Calu3 (cell line): ENCODE data around the gene MBOAT7. TPM values are rescaled to one million over a fixed set of nuclear protein-coding genes. Genes with fewer than 3 reads are reported as not detected.

ENCODE experiments used
- Bru-seq: library from RNA; stranded (reverse); fragments of 400-500 nt; gene quantifications from one replicate; lab custom pipeline; 2021; lab: Mats Ljungman, UMichigan
- BruChase-seq, 2 experiments: library from RNA; stranded (reverse); fragments of 400-500 nt; gene quantifications; one replicate each; lab custom pipeline; 2021; lab: Mats Ljungman, UMichigan
- BruUV-seq: library from RNA; stranded (reverse); fragments of 400-500 nt; replicated peaks from 2 replicates; lab custom pipeline; 2021; lab: Mats Ljungman, UMichigan
- CTCF ChIA-PET: fragments of 300-600 bp; sonication (Branson Sonifier 250); formaldehyde crosslinking; loops from one replicate; lab custom pipeline; 2022; ENCODE audit warnings: antibody characterized with exemption; lab: Charles Lee
- DNase-seq: peaks from one replicate; pipeline ENCODE4 v3.0.0; 2022
- H3K27ac Mint-ChIP-seq: one replicate; pipeline ENCODE4 v1.8.0; 2022; ENCODE audit warnings: mixed read lengths; ENCODE audit not compliant: unreplicated experiment
- H3K27me3 Mint-ChIP-seq: one replicate; pipeline ENCODE4 v1.8.0; 2022; ENCODE audit warnings: mixed read lengths; ENCODE audit not compliant: unreplicated experiment
- H3K36me3 Mint-ChIP-seq: one replicate; pipeline ENCODE4 v1.8.0; 2022; ENCODE audit warnings: mild to moderate bottlenecking, moderate library complexity, mixed read lengths; ENCODE audit not compliant: insufficient read depth, unreplicated experiment
- H3K4me1 Mint-ChIP-seq: one replicate; pipeline ENCODE4 v1.8.0; 2022; ENCODE audit warnings: mild to moderate bottlenecking, low read depth, mixed read lengths; ENCODE audit not compliant: unreplicated experiment
- H3K4me3 Mint-ChIP-seq: one replicate; pipeline ENCODE4 v1.8.0; 2022; ENCODE audit warnings: mild to moderate bottlenecking, low read depth, moderate library complexity, mixed read lengths; ENCODE audit not compliant: unreplicated experiment
- H3K9me3 Mint-ChIP-seq: one replicate; pipeline ENCODE4 v1.8.0; 2022; ENCODE audit warnings: low read depth, mixed read lengths; ENCODE audit not compliant: unreplicated experiment
- intact Hi-C: fragments of 100-400 bp; cut with micrococcal nuclease; formaldehyde crosslinking; loops from one replicate; pipeline ENCODE4 v1.10.0; 2022; ENCODE audit not compliant: unreplicated experiment
- long read RNA-seq: library from polyadenylated mRNA; stranded (forward); transcript quantifications from one replicate; pipeline ENCODE4 v2.0.0, GENCODE V29; 2022
- total RNA-seq: library from RNA; stranded (reverse); gene quantifications from 2 replicates; pipeline ENCODE4 v1.2.3, GENCODE V29; 2022
- TF ChIP-seq, protein P1 (sequence below): fragments of 200-600 bp; IDR thresholded peaks from one replicate; pipeline ENCODE4 v1.8.0; 2022; ENCODE audit warnings: antibody characterized with exemption; ENCODE audit not compliant: unreplicated experiment

Gene MBOAT7, protein sequence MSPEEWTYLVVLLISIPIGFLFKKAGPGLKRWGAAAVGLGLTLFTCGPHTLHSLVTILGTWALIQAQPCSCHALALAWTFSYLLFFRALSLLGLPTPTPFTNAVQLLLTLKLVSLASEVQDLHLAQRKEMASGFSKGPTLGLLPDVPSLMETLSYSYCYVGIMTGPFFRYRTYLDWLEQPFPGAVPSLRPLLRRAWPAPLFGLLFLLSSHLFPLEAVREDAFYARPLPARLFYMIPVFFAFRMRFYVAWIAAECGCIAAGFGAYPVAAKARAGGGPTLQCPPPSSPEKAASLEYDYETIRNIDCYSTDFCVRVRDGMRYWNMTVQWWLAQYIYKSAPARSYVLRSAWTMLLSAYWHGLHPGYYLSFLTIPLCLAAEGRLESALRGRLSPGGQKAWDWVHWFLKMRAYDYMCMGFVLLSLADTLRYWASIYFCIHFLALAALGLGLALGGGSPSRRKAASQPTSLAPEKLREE
- 287 and 323 TPM in 2 replicates for total RNA-seq
- percentile 73 among the genes with signal in this experiment for Bru-seq, nascent RNA
- percentile 94 among the genes with signal in this experiment for BruChase-seq, experiment 1, labeled RNA remaining after a 6-hour chase
- BruChase-seq, experiment 2, labeled RNA remaining after a 2-hour chase, result percentile 92 among the genes with signal in this experiment
- long read RNA-seq, transcript MBOAT7-201 (8 exons, 2,529 nt), result major isoform, 293 of 612 reads
- long read RNA-seq, transcript MBOAT7-212 (2 exons, 3,039 nt), result minor isoform, 31 of 612 reads
- long read RNA-seq, partial matches to known transcripts, result 36 of 612 reads
- long read RNA-seq, other reads (novel, unspliced or antisense), result 249 of 612 reads

DNA sequence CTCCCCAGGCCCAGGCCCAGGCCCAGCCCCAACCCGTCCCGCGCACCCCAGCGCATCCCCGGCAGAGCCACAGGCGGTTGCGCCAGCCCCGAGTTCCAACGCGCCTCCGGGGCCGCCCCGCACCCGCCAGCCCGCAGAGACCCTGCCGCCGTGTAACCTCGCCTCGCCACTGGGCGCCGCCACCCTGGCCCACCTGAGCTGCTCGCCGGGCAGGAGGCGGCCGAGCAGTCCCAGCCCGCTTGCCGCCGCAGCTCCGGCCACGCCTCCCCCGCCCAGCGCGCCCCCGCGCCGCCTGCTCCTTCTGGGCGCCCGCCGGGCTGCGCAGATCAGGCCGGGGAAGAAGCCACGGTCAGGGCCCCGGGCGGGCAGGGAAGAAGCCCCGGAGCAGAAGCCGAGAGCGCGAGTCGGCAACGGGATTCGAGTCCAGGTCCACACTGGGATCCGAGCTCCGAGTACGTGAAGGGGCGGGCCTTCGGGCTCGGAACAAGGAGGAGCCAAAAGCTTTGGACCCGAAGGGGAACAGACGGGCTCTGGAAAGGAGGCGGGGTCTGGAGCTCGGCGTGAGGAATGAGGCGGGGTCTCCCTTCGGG is at the start of gene MBOAT7:
Gene MBOAT7, minus strand, starts transcription at position 436 of the 590 bp plus-strand sequence. CDS start 1,072 bp downstream, outside the sequence.
- TF ChIP-seq, protein P1, sequence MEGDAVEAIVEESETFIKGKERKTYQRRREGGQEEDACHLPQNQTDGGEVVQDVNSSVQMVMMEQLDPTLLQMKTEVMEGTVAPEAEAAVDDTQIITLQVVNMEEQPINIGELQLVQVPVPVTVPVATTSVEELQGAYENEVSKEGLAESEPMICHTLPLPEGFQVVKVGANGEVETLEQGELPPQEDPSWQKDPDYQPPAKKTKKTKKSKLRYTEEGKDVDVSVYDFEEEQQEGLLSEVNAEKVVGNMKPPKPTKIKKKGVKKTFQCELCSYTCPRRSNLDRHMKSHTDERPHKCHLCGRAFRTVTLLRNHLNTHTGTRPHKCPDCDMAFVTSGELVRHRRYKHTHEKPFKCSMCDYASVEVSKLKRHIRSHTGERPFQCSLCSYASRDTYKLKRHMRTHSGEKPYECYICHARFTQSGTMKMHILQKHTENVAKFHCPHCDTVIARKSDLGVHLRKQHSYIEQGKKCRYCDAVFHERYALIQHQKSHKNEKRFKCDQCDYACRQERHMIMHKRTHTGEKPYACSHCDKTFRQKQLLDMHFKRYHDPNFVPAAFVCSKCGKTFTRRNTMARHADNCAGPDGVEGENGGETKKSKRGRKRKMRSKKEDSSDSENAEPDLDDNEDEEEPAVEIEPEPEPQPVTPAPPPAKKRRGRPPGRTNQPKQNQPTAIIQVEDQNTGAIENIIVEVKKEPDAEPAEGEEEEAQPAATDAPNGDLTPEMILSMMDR, result peak; percentile 29
- intact Hi-C loops, result no loop called here
- no TSS peak for BruUV-seq
- Mint-ChIP-seq H3K4me1 (peaks cover 27% of the 10 kb centered on the region), H3K4me3 (peak within 1 kb of the TSS; percentile 82), H3K27ac (peak within 1 kb of the TSS; percentile 93), H3K9me3 (no peaks in the 10 kb centered on the region), H3K36me3 (peaks cover 91% of the 10 kb centered on the region), H3K27me3 (no peaks in the 10 kb centered on the region)
- DNase-seq, result peak; percentile 90
- CTCF ChIA-PET, result interaction anchor here (0.5 to 3.7 kb wide), 19 partner anchors 11 to 1435 kb away, joined by 3 to 35 read pairs (median 6); partner anchors contain the start of genes CNOT3, LENG1, MYADM and RPS9

DNA sequence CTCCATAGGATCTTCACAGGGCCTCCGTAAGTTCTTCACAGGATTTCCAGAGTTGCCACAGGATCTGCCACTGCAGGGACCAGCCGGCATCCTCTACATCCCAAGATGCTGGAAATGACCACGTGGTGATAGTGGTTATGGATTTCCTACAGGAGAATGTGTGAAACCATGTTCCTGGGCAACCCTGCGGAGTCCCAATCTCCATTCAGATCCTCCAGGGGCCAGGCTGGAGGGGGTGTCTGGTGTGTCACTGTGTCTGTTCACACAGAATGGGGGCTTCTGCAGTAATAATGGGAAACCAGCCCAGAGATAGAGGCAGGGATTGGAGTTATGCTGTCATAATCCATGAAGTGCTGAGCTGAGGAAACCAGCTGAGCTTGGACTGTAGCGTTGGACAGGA is 44.6 kb upstream of the MBOAT7 start:
- Mint-ChIP-seq H3K4me1 (peaks cover 20% of the 10 kb centered on the region), H3K27ac (no peak overlapping the region), H3K4me3 (no peak overlapping the region), H3K36me3 (no peaks in the 10 kb centered on the region), H3K9me3 (peaks cover 3% of the 10 kb centered on the region), H3K27me3 (peaks cover 84% of the 10 kb centered on the region)
- intact Hi-C loops, result no loop called here
- CTCF ChIA-PET, result no interaction called here
- no peak for DNase-seq
- TF ChIP-seq, protein P1, result no peak
- BruUV-seq, result no TSS peak

DNA sequence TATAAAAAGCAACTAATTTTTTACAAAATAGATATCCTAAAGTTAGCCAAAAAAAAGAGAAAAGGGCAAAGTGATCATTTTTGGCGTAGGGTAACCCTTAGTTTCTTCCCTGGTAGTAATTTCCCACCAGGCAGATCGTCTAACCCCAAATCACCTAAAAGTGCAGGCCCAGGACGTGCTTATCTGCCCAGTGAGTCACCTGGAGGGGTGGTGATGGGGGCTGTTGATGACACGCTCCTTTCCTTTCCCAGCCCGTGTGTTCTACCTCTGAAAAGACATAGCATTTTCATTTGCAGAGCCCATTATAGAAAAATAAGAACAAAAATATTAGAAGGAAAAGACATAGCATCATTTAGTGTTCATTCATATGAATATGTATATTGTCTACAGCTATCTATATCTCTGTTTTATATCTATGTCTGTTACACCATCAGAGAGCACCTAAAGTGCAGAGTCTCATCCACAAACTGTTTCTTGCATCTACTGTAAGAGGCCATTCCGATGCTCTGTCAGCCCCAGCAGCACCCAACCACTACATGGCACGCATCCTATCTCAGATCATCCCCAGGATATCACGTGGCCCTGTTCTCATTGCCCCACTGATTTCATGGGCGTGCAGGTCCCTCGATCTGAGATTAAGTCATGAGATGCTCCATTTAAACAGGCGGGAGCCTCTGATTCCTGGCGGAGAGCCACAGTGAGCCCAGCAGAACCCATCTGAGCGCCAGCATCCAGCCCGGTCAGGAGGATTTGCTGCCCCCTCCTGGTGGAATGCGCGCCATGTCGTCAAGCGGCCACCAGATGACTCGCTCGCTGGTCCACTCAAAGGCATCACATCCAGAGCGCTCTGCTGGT is 41.9 kb upstream of the MBOAT7 start:
- BruUV-seq, result no TSS peak
- H3K9me3 Mint-ChIP-seq, result peaks cover 3% of the 10 kb centered on the region
- DNase-seq, result peak; percentile 95
- no peak overlapping the region for H3K27ac Mint-ChIP-seq
- H3K4me1 Mint-ChIP-seq, result peaks cover 20% of the 10 kb centered on the region
- no peak overlapping the region for H3K4me3 Mint-ChIP-seq
- peaks cover 74% of the 10 kb centered on the region for H3K27me3 Mint-ChIP-seq
- H3K36me3 Mint-ChIP-seq, result no peaks in the 10 kb centered on the region
- CTCF ChIA-PET, result interaction anchor here (1.0 kb wide), 1 partner anchor 42 kb away, joined by 3 read pairs; the partner anchor contains the start of gene MBOAT7
- intact Hi-C loops, result loop anchor here (1.0 kb wide), 3 partner anchors 21 to 63 kb away; partner anchors contain the start of gene TMC4
- TF ChIP-seq, protein P1, result peak; percentile 95
